ENCODE measurements around the gene NAV3. TPM values are rescaled to one million over a fixed set of nuclear protein-coding genes. Genes with fewer than 3 reads are reported as not detected.

The NAV3 gene
- total RNA-seq, 2 experiments from 2014 or later: not detected

GRCh38 chr12:78004249-78005093 is 173.8 kb downstream of the NAV3 start:
- Mint-ChIP-seq H3K9me3 (no peaks in the 10 kb centered on the region), H3K36me3 (ENCODE audit: low read depth) (no peaks in the 10 kb centered on the region), H3K27ac (no peak overlapping the region), H3K27me3 (ENCODE audit: low read depth) (no peaks in the 10 kb centered on the region), H3K4me3 (no peak overlapping the region), H3K4me1 (ENCODE audit: low read depth) (no peaks in the 10 kb centered on the region)
- CTCF ChIA-PET: interaction anchor here (0.6 kb wide), 1 partner anchor 1555 kb away, joined by 3 read pairs; no protein-coding TSS in a partner anchor
- no peak for DNase-seq
- intact Hi-C loops (cut with micrococcal nuclease): loop anchor here (10.0 kb wide), 2 partner anchors 140 to 1340 kb away; no protein-coding TSS in a partner anchor

- CTCF ChIA-PET: no interaction called here
- Mint-ChIP-seq H3K27ac (no peak overlapping the region), H3K27me3 (ENCODE audit: low read depth) (no peaks in the 10 kb centered on the region), H3K4me3 (no peak overlapping the region), H3K4me1 (ENCODE audit: low read depth) (no peaks in the 10 kb centered on the region), H3K36me3 (ENCODE audit: low read depth) (no peaks in the 10 kb centered on the region), H3K9me3 (no peaks in the 10 kb centered on the region)
- no peak for DNase-seq
- intact Hi-C loops (cut with micrococcal nuclease): loop anchor here (10.0 kb wide), 2 partner anchors 140 to 1340 kb away; no protein-coding TSS in a partner anchor
Measured at GRCh38 chr12:78005094-78005492, 174.4 kb downstream of the NAV3 start.

GRCh38 chr12:78007173-78007572 is 176.5 kb downstream of the NAV3 start:
- H3K27me3 Mint-ChIP-seq (ENCODE audit: low read depth): no peaks in the 10 kb centered on the region
- CTCF ChIA-PET: no interaction called here
- H3K4me3 Mint-ChIP-seq: no peak overlapping the region
- H3K4me1 Mint-ChIP-seq (ENCODE audit: low read depth): no peaks in the 10 kb centered on the region
- H3K36me3 Mint-ChIP-seq (ENCODE audit: low read depth): no peaks in the 10 kb centered on the region
- no peak for DNase-seq
- intact Hi-C loops (cut with micrococcal nuclease): loop anchor here (10.0 kb wide), 2 partner anchors 138 to 1338 kb away; no protein-coding TSS in a partner anchor
- H3K9me3 Mint-ChIP-seq: peaks cover 2% of the 10 kb centered on the region
- H3K27ac Mint-ChIP-seq: no peak overlapping the region

- Mint-ChIP-seq H3K36me3 (ENCODE audit: low read depth) (no peaks in the 10 kb centered on the region), H3K4me1 (ENCODE audit: low read depth) (no peaks in the 10 kb centered on the region), H3K27ac (no peak overlapping the region), H3K4me3 (no peak overlapping the region), H3K27me3 (ENCODE audit: low read depth) (no peaks in the 10 kb centered on the region), H3K9me3 (peaks cover 6% of the 10 kb centered on the region)
- intact Hi-C loops (cut with micrococcal nuclease): loop anchor here (10.0 kb wide), 2 partner anchors 136 to 1336 kb away; no protein-coding TSS in a partner anchor
- CTCF ChIA-PET: no interaction called here
- no peak for DNase-seq
Measured at GRCh38 chr12:78009031-78009430, 178.3 kb downstream of the NAV3 start.

- no peaks in the 10 kb centered on the region for H3K4me1 Mint-ChIP-seq (ENCODE audit: low read depth)
- no peak overlapping the region for H3K27ac Mint-ChIP-seq
- CTCF ChIA-PET: no interaction called here
- H3K36me3 Mint-ChIP-seq (ENCODE audit: low read depth): no peaks in the 10 kb centered on the region
- intact Hi-C loops (cut with micrococcal nuclease): no loop called here
- no peak overlapping the region for H3K4me3 Mint-ChIP-seq
- DNase-seq: no peak
- peaks cover 2% of the 10 kb centered on the region for H3K9me3 Mint-ChIP-seq
- no peaks in the 10 kb centered on the region for H3K27me3 Mint-ChIP-seq (ENCODE audit: low read depth)
Measured at GRCh38 chr12:78018171-78018910, 187.6 kb downstream of the NAV3 start.

- no peaks in the 10 kb centered on the region for H3K4me1 Mint-ChIP-seq (ENCODE audit: low read depth)
- no peak for DNase-seq
- intact Hi-C loops (cut with micrococcal nuclease): no loop called here
- H3K9me3 Mint-ChIP-seq: peaks cover 3% of the 10 kb centered on the region
- no peaks in the 10 kb centered on the region for H3K27me3 Mint-ChIP-seq (ENCODE audit: low read depth)
- no peak overlapping the region for H3K27ac Mint-ChIP-seq
- no peaks in the 10 kb centered on the region for H3K36me3 Mint-ChIP-seq (ENCODE audit: low read depth)
- no peak overlapping the region for H3K4me3 Mint-ChIP-seq
- CTCF ChIA-PET: no interaction called here
Measured at GRCh38 chr12:78018939-78019338, 188.2 kb downstream of the NAV3 start.

GRCh38 chr12:78028426-78028825 is 197.7 kb downstream of the NAV3 start:
- DNase-seq: no peak
- H3K27me3 Mint-ChIP-seq (ENCODE audit: low read depth): no peaks in the 10 kb centered on the region
- H3K4me1 Mint-ChIP-seq (ENCODE audit: low read depth): no peaks in the 10 kb centered on the region
- H3K4me3 Mint-ChIP-seq: no peak overlapping the region
- no peak overlapping the region for H3K27ac Mint-ChIP-seq
- no peaks in the 10 kb centered on the region for H3K36me3 Mint-ChIP-seq (ENCODE audit: low read depth)
- intact Hi-C loops (cut with micrococcal nuclease): no loop called here
- CTCF ChIA-PET: no interaction called here
- peaks cover 7% of the 10 kb centered on the region for H3K9me3 Mint-ChIP-seq

GRCh38 chr12:78034025-78034424 is 203.3 kb downstream of the NAV3 start:
- CTCF ChIA-PET: no interaction called here
- DNase-seq: no peak
- Mint-ChIP-seq H3K4me1 (ENCODE audit: low read depth) (no peaks in the 10 kb centered on the region), H3K27ac (no peak overlapping the region), H3K36me3 (ENCODE audit: low read depth) (no peaks in the 10 kb centered on the region), H3K9me3 (no peaks in the 10 kb centered on the region), H3K27me3 (ENCODE audit: low read depth) (no peaks in the 10 kb centered on the region), H3K4me3 (no peak overlapping the region)
- intact Hi-C loops (cut with micrococcal nuclease): no loop called here

- CTCF ChIA-PET: no interaction called here
Measured at GRCh38 chr12:78035901-78036606, 205.4 kb downstream of the NAV3 start.

GRCh38 chr12:78036874-78037273 is 206.2 kb downstream of the NAV3 start:
- H3K9me3 Mint-ChIP-seq: peaks cover 2% of the 10 kb centered on the region
- H3K27ac Mint-ChIP-seq: no peak overlapping the region
- no peak overlapping the region for H3K4me3 Mint-ChIP-seq
- no peaks in the 10 kb centered on the region for H3K4me1 Mint-ChIP-seq (ENCODE audit: low read depth)
- intact Hi-C loops (cut with micrococcal nuclease): no loop called here
- no peaks in the 10 kb centered on the region for H3K27me3 Mint-ChIP-seq (ENCODE audit: low read depth)
- CTCF ChIA-PET: no interaction called here
- DNase-seq: no peak
- H3K36me3 Mint-ChIP-seq (ENCODE audit: low read depth): no peaks in the 10 kb centered on the region

More at GRCh38 chr12:78035901-78036606, 205.4 kb downstream of the NAV3 start:
- intact Hi-C loops (cut with micrococcal nuclease): no loop called here
- no peak overlapping the region for H3K4me3 Mint-ChIP-seq
- H3K27ac Mint-ChIP-seq: no peak overlapping the region
- H3K36me3 Mint-ChIP-seq (ENCODE audit: low read depth): no peaks in the 10 kb centered on the region
- H3K27me3 Mint-ChIP-seq (ENCODE audit: low read depth): no peaks in the 10 kb centered on the region
- no peaks in the 10 kb centered on the region for H3K4me1 Mint-ChIP-seq (ENCODE audit: low read depth)
- no peak for DNase-seq
- H3K9me3 Mint-ChIP-seq: no peaks in the 10 kb centered on the region

- Mint-ChIP-seq H3K27ac (no peak overlapping the region), H3K4me3 (no peak overlapping the region), H3K9me3 (peaks cover 3% of the 10 kb centered on the region), H3K4me1 (ENCODE audit: low read depth) (no peaks in the 10 kb centered on the region), H3K36me3 (ENCODE audit: low read depth) (no peaks in the 10 kb centered on the region), H3K27me3 (ENCODE audit: low read depth) (no peaks in the 10 kb centered on the region)
- DNase-seq: no peak
- CTCF ChIA-PET: no interaction called here
- intact Hi-C loops (cut with micrococcal nuclease): no loop called here
Measured at GRCh38 chr12:78037707-78038106, 207.0 kb downstream of the NAV3 start.

GRCh38 chr12:78038541-78038940 is 207.8 kb downstream of the NAV3 start:
- H3K27me3 Mint-ChIP-seq (ENCODE audit: low read depth): no peaks in the 10 kb centered on the region
- intact Hi-C loops (cut with micrococcal nuclease): no loop called here
- no peak for DNase-seq
- peaks cover 6% of the 10 kb centered on the region for H3K9me3 Mint-ChIP-seq
- no peaks in the 10 kb centered on the region for H3K36me3 Mint-ChIP-seq (ENCODE audit: low read depth)
- no peak overlapping the region for H3K27ac Mint-ChIP-seq
- CTCF ChIA-PET: no interaction called here
- H3K4me1 Mint-ChIP-seq (ENCODE audit: low read depth): no peaks in the 10 kb centered on the region
- no peak overlapping the region for H3K4me3 Mint-ChIP-seq

All from activated naive CD4-positive, alpha-beta T cell treated with anti-CD3 and anti-CD28 coated beads for 36 hours (primary cell).